D341Med (cell line): Measurements from ENCODE around the gene SPIN2A.
A peak's percentile ranks its signal among the peaks of the same experiment; 100 is the strongest.
"Not testable (repeated sequence)": the region's sequence is repeated elsewhere in the genome, so short reads cannot be mapped to it uniquely, and the experiment has no call there.

Experiments
- DNase-seq: peaks from one replicate; pipeline ENCODE4 v3.0.0; 2012; ENCODE audit warnings: low spot score

SPIN2A gene

DNA sequence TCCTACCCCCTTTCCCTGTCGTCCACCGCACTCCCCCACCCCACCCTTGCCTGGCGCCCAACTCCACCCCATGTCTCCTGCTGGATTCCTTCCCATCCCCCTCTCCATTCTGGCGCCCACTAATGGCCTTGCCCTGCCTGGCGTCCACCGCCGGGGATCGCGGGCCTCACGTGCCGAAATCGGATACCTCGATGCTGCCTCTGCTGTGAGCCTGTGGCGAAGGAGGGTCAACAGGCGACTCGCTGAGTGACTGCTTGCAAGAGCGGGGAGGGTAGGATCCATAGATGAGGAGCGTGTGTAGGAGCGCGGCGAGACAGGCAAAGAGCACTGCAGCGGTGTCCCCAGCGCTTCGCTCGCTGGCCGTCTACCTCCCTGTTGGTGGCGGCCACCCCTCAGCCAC lies at the start of gene SPIN2A:
TSS of gene SPIN2A (minus strand) at position 325 of the 400 bp plus-strand sequence. CDS start 800 bp downstream, outside the sequence.
- not testable (repeated sequence) for DNase-seq

DNA sequence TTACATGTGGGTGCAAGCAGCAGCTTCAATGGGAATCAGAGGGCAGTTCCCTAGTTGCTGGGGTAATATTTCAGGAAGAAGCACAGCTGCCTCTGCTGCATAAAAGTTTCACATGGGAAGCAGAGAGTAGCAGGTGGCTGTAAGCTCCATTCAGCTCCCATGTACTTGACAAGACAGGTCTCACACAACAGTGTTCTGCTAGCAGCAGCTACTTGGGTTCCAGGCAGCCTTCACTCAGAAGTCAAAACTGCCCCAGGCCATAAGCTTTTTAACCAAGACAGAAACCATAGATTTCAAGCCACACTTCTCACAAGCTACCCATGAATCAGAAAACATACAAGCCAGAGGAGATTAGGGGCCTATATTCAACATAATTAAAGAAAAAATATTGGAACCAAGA lies 41.4 kb upstream of the SPIN2A start:
- no peak for DNase-seq

DNA sequence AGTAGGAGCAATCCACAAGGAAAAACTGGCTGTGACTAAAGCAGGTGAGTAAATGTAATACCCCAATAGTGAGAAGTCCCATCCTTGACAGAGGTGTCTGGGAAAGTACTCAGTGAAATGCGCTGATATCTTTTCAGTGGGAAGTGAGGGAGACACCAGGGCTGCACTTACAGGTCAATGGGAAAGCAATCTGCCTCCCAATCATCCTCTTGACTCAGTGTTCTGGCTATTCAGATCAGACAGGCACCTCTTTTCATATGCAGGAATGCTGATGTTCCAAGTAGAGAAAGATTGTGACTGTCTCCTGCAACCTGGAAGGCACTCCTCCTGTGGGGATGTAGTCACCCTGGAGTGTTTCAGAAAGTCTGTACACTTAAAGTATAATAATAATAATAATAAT lies 39.9 kb upstream of the SPIN2A start:
- no peak for DNase-seq

DNA sequence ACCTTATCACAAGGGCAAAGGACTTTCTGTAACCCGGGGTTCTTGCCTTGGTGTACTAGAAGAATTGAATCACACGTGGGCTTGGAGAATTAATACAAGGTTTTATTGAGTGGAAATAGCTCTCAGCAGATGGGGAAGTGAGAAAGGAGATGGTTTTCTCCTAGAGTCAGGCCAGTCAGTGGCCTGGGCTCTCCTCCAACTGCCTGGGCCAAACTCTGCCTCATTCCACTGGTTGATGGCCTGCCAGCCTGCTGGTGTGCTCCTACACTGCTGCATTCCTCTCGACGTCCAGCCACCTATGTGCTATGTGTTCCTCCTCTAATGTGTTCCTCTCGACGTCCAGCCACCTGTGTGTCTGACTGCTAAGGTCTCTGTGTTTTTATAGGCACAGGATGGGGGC lies 35.3 kb upstream of the SPIN2A start:
- no peak for DNase-seq

DNA sequence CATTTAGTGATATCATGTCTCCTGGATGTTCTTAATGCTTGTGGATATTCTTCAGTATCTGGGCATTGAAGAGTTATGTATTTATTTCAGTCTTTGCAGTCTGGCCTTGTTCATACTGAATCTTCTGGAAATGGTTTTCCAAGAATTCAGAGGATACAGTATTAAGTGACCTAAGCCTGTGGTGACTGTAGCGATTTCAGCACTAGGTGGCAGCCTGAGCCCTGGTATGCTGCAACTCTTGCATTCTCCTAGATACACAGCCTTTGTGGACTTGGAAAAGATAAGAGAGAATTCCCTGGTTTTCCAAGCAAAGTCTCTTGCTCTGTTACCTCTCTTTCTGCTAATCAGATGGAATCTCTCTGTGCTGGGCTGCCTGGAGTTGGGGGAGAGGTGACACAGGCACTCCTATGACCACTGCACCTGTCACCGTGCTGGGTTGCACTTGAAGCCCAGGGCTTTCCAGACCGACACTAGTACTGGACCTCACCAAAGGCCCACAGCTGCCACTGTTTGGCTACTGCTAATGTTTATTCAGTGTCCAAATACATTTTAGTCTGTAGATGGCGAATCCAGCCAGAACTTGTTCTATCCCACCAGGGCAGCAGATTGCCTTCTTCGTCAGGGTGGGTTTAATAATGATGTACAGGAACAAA lies 19.3 kb upstream of the SPIN2A start:
- peak; percentile 21 for DNase-seq

DNA sequence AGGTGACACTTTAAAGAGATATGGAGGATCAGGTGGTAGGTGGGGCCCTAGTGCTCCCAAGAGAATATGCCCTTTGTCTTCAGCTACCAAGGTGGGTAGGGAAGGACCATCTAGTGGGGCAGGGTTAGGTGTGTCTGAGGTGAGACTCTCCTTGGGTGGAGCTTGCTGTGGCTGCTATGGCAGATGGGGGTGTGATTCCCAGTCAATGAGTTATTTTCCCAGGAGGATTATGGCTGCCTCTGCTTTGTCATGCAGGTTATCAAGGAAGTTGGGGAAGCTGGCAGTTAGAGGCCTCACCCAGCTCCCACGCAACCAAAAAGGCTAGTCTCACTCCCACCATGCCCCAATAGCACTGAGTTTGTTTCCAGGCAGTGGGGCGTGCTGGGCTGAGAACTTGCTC lies 18.0 kb upstream of the SPIN2A start:
- DNase-seq = no peak

DNA sequence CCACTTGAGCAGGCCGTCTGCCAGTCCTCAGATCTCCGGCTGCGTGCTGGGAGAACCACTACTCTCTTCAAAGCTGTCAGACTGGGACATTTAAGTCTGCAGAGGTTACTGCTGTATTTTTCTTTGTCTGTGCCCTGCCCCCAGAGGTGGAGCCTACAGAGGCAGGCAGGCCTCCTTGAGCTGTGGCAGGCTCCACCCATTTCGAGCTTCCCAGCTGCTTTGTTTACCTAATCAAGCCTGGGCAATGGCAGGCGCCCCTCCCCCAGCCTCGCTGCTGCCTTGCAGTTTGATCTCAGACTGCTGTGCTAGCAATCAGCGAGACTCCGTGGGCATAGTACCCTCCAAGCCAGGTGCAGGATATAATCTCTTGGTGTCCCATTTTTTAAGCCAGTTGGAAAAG lies 15.0 kb upstream of the SPIN2A start:
- not testable (repeated sequence) for DNase-seq

DNA sequence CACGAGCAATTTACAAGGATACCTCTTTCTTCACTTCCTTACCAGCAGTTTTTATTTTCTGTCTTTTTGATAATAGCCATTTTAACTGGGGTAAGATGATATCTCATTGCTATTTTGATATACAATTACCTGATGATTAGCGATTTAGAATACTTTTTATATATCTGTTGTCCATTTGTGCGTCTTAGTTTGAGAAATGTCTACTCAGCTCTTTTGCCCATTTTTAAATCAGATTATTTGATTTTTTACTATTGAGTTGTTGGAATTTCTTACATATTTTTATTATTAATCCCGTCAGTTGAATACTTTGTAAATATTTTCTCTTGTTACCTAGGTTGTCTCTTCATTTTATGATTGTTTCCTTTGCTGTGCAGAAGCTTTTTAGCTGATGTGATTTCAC lies 1.5 kb upstream of the SPIN2A start:
- no peak for DNase-seq

DNA sequence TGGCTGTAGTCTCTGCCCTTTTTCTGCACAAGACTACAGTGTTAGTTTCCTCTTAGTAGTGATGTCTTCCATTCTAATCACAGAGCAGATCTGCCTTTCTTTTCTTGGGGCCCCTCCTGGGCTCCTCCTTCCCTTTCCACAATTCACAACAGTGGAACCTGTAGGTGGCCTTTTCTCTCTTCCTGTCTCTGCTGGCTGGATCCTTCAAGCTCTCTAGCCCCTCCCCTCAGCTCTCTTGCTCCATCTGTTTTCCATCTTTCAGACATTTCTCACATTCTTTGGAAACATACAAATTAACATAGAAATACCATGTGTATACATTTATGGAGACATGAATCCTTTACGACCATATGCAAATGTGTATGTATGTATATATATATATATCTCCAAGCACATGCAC lies 304 bp upstream of the SPIN2A start:
- DNase-seq = no peak

DNA sequence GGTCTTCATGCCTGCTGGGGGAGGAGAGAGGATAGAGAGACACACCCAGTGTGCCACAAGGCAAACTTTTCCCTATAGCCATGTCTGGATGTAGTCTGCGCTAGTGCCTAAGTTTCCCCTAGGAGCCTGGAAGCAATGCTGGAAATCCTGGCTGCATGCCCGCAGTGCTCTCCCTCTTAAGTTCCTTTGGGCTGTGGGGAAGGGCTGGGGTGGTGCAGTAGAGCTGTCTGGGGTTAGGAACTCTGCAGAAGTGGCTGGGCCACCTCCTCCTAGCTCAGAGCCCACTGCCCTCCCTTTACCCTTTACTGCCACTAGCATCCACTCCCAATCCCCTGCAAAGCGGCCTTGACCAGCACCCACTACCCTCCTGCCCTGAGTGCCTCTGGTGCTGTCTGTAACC lies 608 bp downstream of the SPIN2A start:
- not testable (repeated sequence) for DNase-seq

DNA sequence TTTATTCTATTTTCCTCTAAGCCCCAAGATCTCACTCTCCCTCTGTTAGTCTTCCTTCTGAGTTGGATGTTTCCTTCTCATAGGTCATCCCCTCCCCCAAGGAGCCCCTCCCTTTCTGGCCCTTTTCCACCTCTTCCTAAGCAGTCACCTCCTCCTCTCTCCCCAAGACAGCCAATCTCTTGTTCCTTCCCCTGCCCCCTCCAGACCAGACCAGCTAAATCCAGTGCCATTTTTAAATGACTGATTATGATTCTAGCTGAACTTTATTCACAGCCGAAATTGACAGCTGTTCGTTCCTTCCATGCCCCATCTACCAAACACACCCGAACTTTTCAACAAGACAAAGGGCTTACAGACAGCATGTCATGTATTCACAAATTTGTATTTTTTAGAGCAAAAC lies 1.9 kb downstream of the SPIN2A start:
- no peak for DNase-seq

DNA sequence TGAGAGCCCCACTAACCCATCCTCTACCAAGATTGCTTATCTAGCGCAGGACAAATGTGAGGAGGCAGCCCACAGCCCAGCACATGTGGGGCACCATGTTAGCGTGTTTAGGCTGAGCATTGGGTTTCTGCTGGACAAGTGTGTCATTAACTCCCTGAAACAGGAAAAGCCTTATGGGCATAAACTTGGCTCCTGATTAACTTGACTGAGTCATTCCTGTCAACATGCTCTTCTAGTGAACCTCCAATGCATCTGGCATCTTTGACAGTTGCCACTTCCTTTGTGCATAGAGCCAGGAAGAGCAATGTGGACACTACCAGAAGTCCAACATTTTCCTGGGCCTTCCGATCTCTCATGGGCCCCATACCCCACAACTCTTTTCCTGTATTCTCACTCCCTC lies 2.5 kb downstream of the SPIN2A start:
- no peak for DNase-seq

DNA sequence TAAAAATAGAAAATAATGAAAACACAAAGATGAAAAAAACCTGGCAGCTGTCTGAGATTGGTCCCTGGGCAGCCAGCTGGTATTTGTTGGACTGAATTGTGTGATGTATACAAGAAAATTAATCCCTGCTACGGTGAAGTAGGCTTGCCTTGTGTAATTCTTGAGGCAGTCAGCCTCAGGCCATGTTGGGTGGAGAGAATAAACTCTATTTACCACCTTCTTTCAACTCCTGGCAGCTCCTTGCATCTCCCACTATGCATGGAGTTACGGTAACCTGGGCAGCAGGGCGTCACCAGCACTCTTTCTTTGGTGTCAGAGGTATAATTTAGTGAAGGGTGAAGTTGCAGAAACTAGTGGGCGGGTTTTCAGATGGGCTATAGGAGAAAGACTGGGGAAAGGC lies 3.5 kb downstream of the SPIN2A start:
- DNase-seq = no peak

DNA sequence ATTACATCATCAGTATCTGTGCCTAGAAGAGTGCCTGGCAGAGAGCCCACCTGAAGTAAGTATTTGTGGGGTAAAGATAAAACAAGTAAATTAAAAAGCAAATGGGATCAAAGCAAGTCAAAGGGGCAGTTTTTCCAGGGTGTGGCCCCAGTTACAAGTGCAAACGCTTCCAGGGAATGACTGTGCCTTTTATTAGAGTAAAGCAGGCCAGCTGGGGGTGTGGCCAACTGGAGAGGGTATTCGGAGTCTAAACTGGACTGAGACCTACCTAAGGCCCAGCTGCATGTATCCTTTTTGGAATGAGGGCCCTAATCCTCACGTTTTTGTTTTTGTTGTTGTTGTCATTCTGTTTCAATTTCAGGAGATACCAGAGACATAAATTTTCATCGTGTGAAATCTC lies 3.9 kb downstream of the SPIN2A start:
- DNase-seq = not testable (repeated sequence)

DNA sequence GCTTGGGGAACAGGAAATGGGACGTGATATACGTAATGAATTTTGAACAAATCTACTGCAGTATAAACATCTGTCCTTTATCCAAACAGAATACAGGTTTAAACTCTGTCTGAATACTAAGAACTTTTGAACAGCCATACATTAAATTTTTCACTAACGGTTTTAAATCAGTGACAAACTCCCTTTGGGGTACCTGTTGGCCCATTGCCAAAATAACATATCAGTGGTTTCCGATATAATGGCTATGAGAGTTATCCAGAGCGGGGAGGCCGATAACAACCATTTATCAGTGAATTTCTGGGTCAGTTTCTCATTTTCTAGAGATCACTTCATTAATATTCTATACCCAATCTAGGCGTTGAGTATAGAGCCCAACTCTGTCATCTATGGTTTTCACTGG lies 5.2 kb downstream of the SPIN2A start:
- no peak for DNase-seq

DNA sequence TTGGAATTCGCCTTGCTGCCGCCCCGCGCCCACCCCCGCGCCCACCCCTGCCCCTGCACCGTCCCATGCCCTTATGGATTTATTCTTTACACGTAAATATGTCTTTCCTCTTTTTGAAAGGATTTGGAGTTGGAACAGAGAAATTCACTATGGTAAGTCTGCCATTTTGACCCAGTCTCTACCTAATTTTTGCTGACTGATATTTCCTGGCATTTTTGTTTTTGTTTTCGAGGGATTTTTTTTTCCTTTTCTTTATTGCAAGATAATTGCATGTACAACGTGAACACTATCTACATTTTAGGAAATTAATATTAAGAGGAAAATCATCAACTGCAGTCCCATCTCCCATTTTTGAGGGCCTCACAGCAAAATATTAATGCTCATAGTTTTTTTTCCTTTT lies 15.4 kb downstream of the SPIN2A start:
- DNase-seq = no peak

DNA sequence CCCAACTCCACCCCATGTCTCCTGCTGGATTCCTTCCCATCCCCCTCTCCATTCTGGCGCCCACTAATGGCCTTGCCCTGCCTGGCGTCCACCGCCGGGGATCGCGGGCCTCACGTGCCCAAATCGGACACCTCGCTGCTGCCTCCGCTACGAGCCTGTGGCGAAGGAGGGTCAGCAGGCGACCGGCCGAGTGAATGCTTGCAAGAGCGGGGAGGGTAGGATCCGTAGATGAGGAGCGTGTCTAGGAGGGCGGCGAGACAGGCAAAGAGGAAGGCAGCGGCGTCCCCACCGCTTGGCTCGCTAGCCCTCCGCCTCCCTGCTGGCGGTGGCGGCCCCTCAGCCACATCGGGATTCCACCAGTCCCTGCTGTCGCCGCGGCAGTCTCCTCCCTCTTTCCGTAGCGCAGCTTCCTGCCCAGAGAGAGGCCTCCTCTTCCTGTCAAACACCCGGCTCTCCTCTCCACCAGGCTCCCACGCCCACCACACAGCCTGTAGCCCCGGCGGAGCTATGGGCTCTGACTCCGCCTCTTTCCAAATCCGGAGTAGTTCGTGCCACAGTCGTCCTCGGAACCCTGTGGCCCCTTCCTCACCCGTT lies 15.9 kb downstream of the SPIN2A start, which contains the start of gene SPIN2B:
TSS of gene SPIN2B (minus strand) at position 387 of the 594 bp plus-strand sequence.
- DNase-seq = peak; percentile 87

DNA sequence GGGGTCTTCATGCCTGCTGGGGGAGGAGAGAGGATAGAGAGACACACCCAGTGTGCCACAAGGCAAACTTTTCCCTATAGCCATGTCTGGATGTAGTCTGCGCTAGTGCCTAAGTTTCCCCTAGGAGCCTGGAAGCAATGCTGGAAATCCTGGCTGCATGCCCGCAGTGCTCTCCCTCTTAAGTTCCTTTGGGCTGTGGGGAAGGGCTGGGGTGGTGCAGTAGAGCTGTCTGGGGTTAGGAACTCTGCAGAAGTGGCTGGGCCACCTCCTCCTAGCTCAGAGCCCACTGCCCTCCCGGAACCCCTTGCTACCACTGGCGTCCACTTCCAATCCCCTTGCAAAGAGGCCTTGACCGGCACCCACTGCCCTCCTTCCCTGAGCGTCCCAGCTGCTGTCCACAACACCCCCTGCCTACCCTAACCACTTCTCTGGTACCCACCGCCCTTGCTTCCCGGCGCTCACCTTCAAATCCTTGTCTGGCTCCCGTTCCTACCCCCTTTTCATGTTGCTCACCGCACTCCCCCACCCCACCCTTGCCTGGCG lies 16.5 kb downstream of the SPIN2A start:
- DNase-seq = peak; percentile 14

DNA sequence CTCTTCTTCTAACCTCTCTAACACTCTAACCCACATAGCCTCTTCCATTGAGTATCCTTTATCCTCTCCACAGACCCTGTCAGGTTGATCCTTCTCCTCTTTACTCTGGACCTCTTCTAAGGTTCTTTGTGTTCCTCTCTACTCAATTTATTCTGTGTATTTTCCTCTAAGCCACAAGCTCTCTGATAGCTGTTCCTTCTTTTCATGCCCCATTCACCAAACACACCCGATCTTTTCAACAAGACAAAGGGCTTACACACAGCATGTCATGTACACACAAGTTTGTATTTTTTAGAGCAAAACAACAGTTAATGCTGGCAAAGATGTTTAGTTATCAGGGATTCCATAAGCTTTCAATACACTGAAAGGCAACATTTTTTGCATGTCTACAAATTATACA lies 17.8 kb downstream of the SPIN2A start:
- no peak for DNase-seq

DNA sequence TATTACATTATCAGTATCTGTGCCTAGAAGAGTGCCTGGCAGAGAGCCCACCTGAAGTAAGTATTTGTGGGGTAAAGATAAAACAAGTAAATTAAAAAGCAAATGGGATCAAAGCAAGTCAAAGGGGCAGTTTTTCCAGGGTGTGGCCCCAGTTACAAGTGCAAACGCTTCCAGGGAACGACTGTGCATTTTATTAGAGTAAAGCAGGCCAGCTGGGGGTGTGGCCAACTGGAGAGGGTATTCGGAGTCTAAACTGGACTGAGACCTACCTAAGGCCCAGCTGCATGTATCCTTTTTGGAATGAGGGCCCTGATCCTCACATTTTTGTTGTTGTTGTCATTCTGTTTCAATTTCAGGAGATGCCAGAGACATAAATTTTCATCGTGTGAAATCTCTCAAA lies 19.6 kb downstream of the SPIN2A start:
- not testable (repeated sequence) for DNase-seq

DNA sequence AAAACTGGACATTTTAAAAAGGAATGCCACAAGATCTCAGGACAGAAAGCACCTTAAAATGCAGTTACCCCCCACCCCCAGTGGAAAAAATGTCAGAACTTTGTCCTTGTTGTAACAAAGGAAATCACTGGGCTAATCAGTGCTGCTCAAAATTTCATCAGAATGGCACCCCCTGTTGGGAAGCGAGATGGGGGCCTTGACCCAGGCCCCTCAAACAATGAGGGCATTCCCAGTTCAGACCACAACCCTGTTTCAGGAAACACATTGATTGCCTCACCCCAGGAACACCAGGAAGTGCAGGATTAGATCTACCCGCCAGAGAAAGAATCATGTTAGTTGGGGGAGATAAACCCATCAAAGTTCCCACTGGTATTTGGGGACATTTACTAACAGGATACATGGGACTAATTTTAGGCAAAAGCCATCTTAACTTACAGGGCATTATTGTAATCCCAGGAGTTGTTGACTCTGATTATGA lies 32.2 kb downstream of the SPIN2A start:
- no peak for DNase-seq

DNA sequence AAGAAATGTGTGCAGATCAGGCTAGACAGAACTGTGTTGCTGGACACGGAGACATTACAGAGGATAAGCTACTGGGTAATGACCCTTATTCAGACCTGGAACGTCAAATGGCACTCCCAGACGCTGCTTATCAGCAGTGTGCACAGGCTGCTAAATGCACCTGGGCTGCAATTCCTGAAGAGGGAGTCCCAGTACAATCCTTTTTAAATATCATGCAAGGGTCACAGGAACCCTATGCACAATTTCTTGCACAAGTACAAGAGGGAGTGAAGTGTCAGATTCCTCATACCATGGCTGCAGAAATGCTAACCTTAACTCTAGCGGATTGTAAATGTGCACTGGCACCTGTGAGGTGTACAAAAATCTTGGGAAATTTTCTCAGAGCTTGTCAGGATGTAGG lies 32.8 kb downstream of the SPIN2A start:
- no peak for DNase-seq

DNA sequence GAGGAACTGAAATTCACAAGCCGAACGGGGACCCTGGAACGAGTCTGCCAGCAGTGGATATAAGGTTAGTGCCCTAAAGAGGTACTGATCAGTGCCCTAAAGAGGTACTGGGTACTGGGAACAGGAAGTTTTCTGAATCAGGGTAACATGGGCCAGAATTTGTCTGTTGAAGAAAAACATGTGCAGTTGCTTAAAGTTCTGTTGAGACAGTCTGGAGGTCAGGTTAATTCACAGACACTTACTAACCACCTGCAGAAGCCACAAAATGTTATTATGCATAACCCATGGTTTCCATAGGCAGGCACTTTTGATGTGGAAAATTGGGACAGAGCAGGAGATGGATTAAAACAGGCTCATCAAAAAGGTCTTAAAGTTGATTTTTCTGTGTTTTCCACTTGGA lies 33.7 kb downstream of the SPIN2A start:
- DNase-seq = no peak

DNA sequence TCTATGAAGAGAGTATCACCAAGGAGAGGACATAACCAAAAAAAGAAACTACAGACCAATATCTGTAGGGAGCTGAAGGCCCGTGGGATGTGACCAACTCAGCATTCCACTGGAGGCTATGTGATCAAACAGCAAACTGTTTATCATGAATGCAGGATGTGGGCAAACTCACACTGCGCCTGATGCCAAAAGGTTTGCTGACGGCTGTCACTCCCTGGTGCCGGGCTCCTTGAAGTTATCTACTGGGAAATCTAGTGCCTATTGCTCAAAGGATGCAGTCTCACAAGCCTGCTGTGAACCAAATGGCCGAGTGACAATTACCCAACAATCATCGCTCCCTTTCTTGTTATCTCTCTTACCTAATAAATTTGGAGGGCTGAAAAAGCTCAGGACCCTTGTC lies 34.3 kb downstream of the SPIN2A start:
- DNase-seq = not testable (repeated sequence)
